ENCODE results near the gene FAM210B.

GRCh38 chr20:56409956-56410355 lies 51.2 kb downstream of the FAM210B start:
- TF ChIP-seq, protein P1, sequence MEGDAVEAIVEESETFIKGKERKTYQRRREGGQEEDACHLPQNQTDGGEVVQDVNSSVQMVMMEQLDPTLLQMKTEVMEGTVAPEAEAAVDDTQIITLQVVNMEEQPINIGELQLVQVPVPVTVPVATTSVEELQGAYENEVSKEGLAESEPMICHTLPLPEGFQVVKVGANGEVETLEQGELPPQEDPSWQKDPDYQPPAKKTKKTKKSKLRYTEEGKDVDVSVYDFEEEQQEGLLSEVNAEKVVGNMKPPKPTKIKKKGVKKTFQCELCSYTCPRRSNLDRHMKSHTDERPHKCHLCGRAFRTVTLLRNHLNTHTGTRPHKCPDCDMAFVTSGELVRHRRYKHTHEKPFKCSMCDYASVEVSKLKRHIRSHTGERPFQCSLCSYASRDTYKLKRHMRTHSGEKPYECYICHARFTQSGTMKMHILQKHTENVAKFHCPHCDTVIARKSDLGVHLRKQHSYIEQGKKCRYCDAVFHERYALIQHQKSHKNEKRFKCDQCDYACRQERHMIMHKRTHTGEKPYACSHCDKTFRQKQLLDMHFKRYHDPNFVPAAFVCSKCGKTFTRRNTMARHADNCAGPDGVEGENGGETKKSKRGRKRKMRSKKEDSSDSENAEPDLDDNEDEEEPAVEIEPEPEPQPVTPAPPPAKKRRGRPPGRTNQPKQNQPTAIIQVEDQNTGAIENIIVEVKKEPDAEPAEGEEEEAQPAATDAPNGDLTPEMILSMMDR (IDR thresholded peaks at IDR 0.05 in 2 of 3, conservative IDR thresholded peaks at IDR 0.05 in 1 of 3; ENCODE audit: control insufficient read depth in 2 of 3, extremely low read depth in 1 of 3, insufficient read depth in 1 of 3, low read depth in 3 of 3, low read length in 3 of 3): no peak
- TF ChIP-seq HDAC6 (IDR thresholded peaks at IDR 0.05; ENCODE audit: unreplicated experiment) (no peak), RFX5 (IDR thresholded peaks at IDR 0.05; ENCODE audit: low read depth, low read length) (no peak), TCF12 (IDR thresholded peaks at IDR 0.05; ENCODE audit: low read depth, low read length) (no peak), SP1 (IDR thresholded peaks at IDR 0.05; ENCODE audit: low read depth, low read length) (no peak), SIX5 (IDR thresholded peaks at IDR 0.05; ENCODE audit: low read depth, low read length, severe bottlenecking) (no peak), ELK1 (IDR thresholded peaks at IDR 0.05; ENCODE audit: low read depth, low read length) (no peak), HCFC1 (IDR thresholded peaks at IDR 0.05; ENCODE audit: low read length) (no peak), SIN3A (IDR thresholded peaks at IDR 0.05; ENCODE audit: low read depth, low read length) (no peak), POLR2AphosphoS5 (IDR thresholded peaks at IDR 0.05; ENCODE audit: low read length) (no peak), ZNF274 (IDR thresholded peaks at IDR 0.05; ENCODE audit: insufficient read depth, insufficient read length) (no peak), ZZZ3 (IDR thresholded peaks at IDR 0.05; ENCODE audit: control insufficient read depth, insufficient read length, low read depth) (no peak)
